Stimulated activated CD8-positive, alpha-beta memory T cell treated with anti-CD3 and anti-CD28 coated beads, Interleukin-7, amount 100 ng/mL, for 1 hour (primary cell): ENCODE data around the gene ARHGAP26.

ENCODE experiments used
- DNase-seq, 2 donors: peaks; one replicate each; pipeline ENCODE4 v3.0.0-alpha.2; 2020; ENCODE audit warnings: low read depth in 2 of 2

ARHGAP26 gene

GRCh38 chr5:143220748-143221251 lies 450.6 kb downstream of the ARHGAP26 start:
- no peak for DNase-seq

DNA sequence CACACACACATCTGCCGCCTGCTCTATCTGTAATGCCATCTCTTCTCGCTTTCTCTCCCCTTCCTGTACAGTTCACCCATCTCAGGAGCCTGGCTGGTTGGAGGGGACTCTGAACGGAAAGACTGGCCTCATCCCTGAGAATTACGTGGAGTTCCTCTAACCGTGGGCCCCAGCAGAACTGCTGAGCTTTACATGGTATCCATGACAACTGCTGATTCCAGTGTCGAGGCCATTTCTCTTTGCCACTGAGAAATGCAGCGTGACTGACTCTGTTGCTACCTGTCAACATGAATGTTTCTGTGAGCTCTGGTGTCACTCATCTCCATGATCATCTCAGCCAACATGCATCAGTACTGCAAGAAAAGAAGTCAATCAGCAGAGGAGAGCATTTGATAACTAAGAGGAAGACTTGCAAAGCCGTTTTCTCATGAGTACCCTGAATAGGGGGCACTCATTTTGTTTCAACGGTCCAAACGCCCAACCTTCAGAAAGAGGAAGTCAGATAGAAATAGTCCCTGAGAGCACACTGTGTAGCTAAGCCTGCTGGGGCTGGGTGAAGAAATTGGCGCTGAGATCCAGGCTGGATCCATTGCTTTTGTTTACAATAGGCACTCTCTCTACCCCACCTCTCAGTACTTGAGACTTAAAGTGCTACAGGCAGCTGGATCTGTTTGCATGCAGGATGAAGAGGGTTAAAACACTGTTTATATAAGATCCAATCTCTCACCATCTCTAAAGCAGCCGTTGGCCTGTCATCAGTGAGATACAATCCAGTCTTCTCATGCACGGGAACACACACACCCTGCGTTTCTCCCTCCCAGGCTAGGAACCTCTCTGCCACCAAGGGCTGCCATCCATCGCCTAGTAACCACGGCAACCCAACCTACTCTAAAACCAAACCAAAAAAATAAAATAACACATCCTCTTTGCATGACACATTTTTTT lies 452.4 kb downstream of the ARHGAP26 start:
- peak in 1 of 2 donors; percentile 6 for DNase-seq

DNA sequence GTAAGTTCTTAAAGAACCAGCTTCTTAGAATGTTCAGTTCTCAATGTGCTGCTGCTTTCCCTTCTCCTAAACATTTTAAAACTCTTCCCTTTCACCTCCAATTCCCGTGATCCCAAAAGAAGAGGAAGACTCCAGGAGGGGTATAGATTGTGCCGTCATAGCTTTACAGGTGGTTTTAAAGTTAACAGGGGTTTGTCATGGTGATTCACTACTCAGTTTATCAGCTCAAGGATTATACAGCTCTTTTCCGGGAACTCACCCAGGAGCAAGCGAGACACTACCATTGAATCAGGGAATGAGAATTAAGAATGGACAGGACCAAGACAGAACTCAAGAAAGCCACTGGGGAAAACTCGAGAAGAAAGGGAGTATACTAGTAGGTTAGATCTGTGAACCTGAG lies 454.5 kb downstream of the ARHGAP26 start:
- no peak for DNase-seq

GRCh38 chr5:143225511-143225910 lies 455.3 kb downstream of the ARHGAP26 start:
- no peak for DNase-seq

- no peak for DNase-seq
Observed at GRCh38 chr5:143226361-143226760, 456.2 kb downstream of the ARHGAP26 start.

- no peak for DNase-seq
Observed at GRCh38 chr5:143226872-143227271, 456.7 kb downstream of the ARHGAP26 start.

DNA sequence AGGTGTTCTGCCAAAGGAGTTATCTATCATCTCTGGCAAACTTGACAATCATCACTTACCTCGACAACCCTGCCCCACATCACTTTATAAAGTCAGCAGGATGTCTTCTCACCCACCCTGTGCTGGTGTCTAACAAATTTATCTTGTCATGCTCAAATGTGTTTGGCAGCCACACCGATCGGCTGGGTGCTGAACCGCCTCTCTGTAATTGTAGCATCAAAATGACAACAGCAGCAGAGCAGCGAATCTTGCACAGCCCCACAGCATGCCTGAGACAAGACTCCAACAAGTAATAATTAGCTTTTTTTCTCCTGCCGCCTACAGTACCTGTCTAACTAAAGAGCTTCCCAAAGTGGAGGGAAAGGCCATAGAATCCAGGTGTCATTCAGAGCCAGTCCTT lies 457.1 kb downstream of the ARHGAP26 start:
- DNase-seq = no peak

DNA sequence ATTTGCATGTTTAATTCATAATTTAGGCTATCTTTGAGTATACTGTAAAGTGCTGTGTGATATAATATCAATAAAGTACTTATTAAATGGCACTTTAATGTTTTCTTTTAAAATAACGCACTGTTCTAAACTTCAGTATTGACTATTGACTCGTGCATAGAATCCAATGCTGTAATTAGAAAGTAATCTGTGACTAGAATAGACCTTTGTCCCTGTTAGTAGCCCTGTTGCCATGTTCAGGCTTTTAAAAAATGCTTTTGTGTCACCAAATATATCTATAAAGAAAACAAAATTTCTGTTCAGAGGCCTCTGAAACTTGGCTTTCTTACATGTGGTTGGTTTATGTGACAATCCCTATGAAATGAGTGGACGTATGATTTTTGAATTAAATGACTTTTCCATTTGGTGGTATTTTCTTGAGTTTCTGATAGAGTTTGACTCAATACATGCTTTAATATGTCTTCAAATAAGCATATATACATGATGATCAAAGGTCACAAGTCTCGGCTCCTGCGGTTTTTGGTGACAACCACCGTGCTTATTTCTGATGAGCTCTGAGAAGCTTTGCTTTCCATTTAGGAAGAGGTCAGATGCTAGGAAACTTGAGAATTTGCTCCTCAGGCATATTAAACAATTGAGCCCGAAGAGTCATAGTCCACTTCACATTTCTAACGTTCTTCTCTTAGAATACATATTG lies 458.6 kb downstream of the ARHGAP26 start:
- DNase-seq = no peak

- DNase-seq = no peak
Observed at GRCh38 chr5:143229426-143229895, 459.3 kb downstream of the ARHGAP26 start.

DNA sequence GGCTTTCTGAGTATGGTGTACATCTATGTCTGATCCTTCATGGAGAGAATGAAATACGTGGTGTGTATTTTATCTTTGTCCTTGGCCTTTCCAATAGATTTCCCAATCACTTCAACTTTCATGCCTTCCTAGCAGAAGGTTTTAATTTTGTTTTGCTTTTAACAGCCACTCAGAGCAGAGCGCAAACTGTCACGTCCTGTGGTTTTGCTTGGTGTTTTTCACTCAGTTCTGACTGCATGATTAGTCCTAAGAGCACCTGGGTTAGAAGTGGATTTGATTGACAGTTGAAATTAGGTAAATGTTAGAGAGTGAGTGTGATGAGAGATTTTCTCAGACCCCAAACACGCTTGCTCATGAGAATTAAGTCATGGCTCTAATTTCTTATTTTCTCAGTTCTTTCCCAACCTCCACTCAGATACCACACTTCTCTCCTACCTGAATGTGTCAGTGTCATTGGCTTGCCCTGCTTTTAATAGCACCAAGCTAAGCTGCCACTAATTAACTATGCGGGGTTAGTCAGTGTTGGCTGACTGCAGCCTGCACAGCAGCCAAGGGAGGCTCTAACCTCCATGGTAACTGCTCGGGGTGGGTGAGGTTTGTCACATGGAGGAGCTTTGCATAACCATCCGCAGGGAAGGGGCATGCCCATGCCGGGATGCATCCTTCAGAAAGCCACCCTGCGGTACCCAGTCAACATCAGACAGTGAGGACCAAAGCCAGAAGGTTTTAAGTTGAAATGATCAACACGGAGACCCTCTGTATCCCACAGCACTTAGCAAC lies 459.9 kb downstream of the ARHGAP26 start:
- DNase-seq = no peak

DNA sequence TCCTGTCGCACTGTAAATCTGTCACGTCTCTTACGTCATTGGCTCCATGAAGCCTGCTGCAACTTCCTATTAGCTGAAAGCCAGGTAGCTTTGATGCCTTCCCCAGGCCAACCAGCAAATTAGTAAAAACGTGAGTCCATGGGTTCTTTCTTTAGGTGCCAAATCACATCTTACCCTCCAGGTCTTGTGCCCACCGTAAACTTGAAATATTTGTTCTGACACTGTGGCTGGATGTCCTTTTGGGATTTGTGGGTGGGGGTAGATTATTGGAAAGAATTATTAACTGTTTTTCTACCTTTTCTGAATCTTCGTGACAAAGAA lies 460.5 kb downstream of the ARHGAP26 start:
- no peak for DNase-seq

- no peak for DNase-seq
Observed at GRCh38 chr5:143231416-143231815, 461.2 kb downstream of the ARHGAP26 start.

GRCh38 chr5:143231973-143232812 lies 462.0 kb downstream of the ARHGAP26 start:
- no peak for DNase-seq

DNA sequence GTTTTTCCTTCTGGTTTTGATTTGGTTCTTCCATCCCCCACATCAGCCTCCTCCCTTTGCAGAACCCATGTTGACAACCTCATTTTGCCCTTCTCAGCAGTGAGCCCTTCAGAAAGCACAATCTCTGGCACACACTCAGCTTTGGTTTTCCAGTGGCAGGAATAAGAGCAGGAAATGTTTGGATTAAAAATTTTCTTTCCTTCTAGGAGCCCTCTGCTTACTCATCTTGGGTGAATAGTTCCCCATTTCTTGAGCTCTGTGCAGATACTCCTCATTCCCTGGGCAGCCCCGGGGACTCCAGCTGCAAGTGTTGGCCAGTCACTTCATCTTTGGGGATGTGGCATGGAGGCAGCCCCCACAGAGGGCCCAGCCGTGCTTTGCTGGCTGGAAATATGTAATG lies 462.9 kb downstream of the ARHGAP26 start:
- no peak for DNase-seq

DNA sequence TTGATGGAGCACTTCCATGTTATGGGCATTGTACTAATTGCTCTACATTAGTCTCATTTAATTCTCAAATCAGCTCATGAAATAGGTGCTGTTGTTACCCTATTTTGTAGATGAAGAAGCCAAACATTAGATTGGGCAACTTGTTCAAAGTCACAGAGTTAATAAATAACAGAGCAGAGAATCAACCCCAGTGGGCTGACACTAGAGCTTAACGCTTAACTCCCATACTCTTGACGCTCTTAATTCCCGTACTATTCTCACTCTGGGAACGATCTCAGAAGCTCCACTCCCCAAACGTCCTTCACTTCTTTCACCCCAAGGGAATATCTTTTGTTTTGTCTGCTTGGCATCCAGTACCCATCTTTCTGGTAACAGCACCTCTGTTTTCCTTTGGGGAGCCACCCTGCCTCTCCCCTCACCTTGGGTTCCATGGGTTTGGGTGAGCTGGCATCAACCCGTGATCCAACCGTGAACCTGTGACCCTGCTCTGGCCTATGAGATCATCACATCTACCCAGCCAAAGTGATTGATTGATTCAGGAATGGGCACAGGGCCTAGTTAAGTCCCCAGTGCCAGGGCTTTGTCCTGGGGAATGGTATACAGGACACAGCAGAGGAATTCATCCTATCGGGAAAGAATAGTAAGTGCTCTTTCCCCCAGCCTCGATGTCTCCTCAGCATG lies 464.1 kb downstream of the ARHGAP26 start:
- DNase-seq = no peak

GRCh38 chr5:143235423-143235822 lies 465.2 kb downstream of the ARHGAP26 start:
- DNase-seq = no peak

- DNase-seq = no peak
Observed at GRCh38 chr5:143236682-143237081, 466.5 kb downstream of the ARHGAP26 start.

GRCh38 chr5:143237664-143238063 lies 467.5 kb downstream of the ARHGAP26 start:
- no peak for DNase-seq

DNA sequence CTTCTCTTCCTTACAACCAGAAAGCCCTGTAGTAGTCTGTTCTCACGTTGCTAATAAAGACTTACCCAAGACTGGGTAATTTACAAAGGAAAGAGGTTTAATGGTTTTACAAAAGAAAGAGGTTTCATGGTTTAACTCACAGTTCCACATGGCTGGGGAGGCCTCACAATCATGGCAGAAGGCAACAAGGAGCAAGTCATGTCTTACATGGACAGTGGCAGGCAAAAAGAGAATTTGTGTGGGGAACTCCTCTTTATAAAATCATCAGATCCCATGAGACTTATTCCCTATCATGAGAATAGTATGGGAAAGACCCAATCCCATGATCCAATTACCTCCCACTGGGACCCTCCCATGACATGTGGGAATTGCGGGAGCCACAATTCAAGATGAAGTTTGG lies 468.4 kb downstream of the ARHGAP26 start:
- no peak for DNase-seq

GRCh38 chr5:143239882-143240518 lies 469.8 kb downstream of the ARHGAP26 start:
- no peak for DNase-seq
